A549 (cell line): ENCODE measurements around the gene ATP13A3. TPM values are rescaled to one million over a fixed set of nuclear protein-coding genes. Genes with fewer than 3 reads are reported as not detected.

Experiments used
- ATAC-seq, 2 experiments: fragments of 200-7000 bp in 1 of 2; fragments of >200 bp in 1 of 2; cut with Nextera tagmentation in 1 of 2; cut with Tn5 transposase in 1 of 2; 3 replicates each; pipeline versions ENCODE4 v1.8.0 to v1.9.1; 2018 to 2020; ENCODE audit warnings: mild to moderate bottlenecking in 1 of 2, moderate library complexity in 1 of 2
- CTCF ChIA-PET: fragments of 300-600 bp; sonication (Branson Sonifier 250); formaldehyde crosslinking; extraction: SDS; loops from one replicate; lab custom pipeline; 2021; ENCODE audit warnings: antibody characterized with exemption, inconsistent platforms; lab: Yijun Ruan, JAX
- POLR2A ChIA-PET: fragments of 350-600 bp; formaldehyde crosslinking; extraction: SDS; loops from one replicate; lab custom pipeline; 2021; ENCODE audit warnings: antibody characterized with exemption, inconsistent platforms; lab: Yijun Ruan, JAX
- DNase-seq, 2 experiments: peaks; one replicate each; pipeline versions ENCODE4 v3.0.0 to v3.0.0-alpha.2; 2011 to 2016; ENCODE audit warnings: low read depth in 1 of 2, low spot score in 1 of 2
- FAIRE-seq: peaks from 2 replicates; lab custom pipeline; 2011; peaks lifted over from hg19 to GRCh38; lab: Jason Lieb, UNC
- H3K27ac ChIP-seq, 2 experiments: fragments of >200 bp; sonication (Bioruptor Twin); formaldehyde crosslinking; 3 replicates each; pipeline ENCODE4 v1.5.1; 2016 to 2017
- H3K4me1 ChIP-seq: fragments of >200 bp; sonication (Bioruptor Twin); formaldehyde crosslinking; 3 replicates; pipeline ENCODE4 v1.6.1; 2016
- H3K4me2 ChIP-seq: fragments of >200 bp; sonication (Bioruptor Twin); formaldehyde crosslinking; 3 replicates; pipeline ENCODE4 v1.6.1; 2016
- H3K4me3 ChIP-seq: fragments of >200 bp; sonication (Bioruptor Twin); formaldehyde crosslinking; 3 replicates; pipeline ENCODE4 v1.5.1; 2016
- H3K9me3 ChIP-seq: fragments of >200 bp; sonication (Bioruptor Twin); formaldehyde crosslinking; 3 replicates; pipeline ENCODE4 v1.6.1; 2016
- CBX8 ChIP-seq: fragments of 200-600 bp; sonication (generic); IDR thresholded peaks from 2 replicates; pipeline ENCODE4 v1.6.1; 2016
- EHF ChIP-seq: fragments of 250-450 bp; sonication (Bioruptor Pico); IDR thresholded peaks from 2 replicates; pipeline ENCODE4 v1.5.0; 2020; ENCODE audit warnings: mild to moderate bottlenecking
- EP300 ChIP-seq, 2 experiments: fragments of >200 bp; sonication (Bioruptor Twin); formaldehyde crosslinking; IDR thresholded peaks; 2 replicates in 1 of 2; 3 replicates in 1 of 2; pipeline ENCODE4 v1.6.1; 2016 to 2017
- FOSB ChIP-seq: fragments of 250-450 bp; sonication (Bioruptor Pico); IDR thresholded peaks from 2 replicates; pipeline ENCODE4 v1.5.0; 2020; ENCODE audit warnings: mild to moderate bottlenecking, moderate library complexity
- FOXS1 ChIP-seq: fragments of 250-450 bp; sonication (Bioruptor Pico); IDR thresholded peaks from 2 replicates; pipeline ENCODE4 v1.5.0; 2020; ENCODE audit warnings: mild to moderate bottlenecking, moderate library complexity
- GATA3 ChIP-seq: IDR thresholded peaks from 2 replicates; pipeline ENCODE4 v1.6.1; 2012; ENCODE audit warnings: borderline replicate concordance
- HOXB5 ChIP-seq: fragments of 250-450 bp; sonication (Bioruptor Pico); IDR thresholded peaks from 2 replicates; pipeline ENCODE4 v1.5.0; 2020; ENCODE audit warnings: mild to moderate bottlenecking, moderate library complexity
- JUN ChIP-seq, 2 experiments: fragments of >200 bp; sonication (Bioruptor Twin); formaldehyde crosslinking; IDR thresholded peaks; 2 replicates in 1 of 2; 3 replicates in 1 of 2; pipeline ENCODE4 v1.6.1; 2016 to 2017
- JUNB ChIP-seq: fragments of >200 bp; sonication (Bioruptor Twin); formaldehyde crosslinking; IDR thresholded peaks from 2 replicates; pipeline ENCODE4 v1.6.1; 2016
- KDM1A ChIP-seq: fragments of 200-600 bp; sonication (generic); IDR thresholded peaks from 2 replicates; pipeline ENCODE4 v1.6.1; 2016; ENCODE audit warnings: low read depth, mild to moderate bottlenecking
- MAFK ChIP-seq: fragments of 450-650 bp; IDR thresholded peaks from 2 replicates; pipeline ENCODE4 v1.6.1; 2014; ENCODE audit not compliant: partially characterized antibody
- NR3C1 ChIP-seq: fragments of >200 bp; sonication (Bioruptor Twin); formaldehyde crosslinking; IDR thresholded peaks from 3 replicates; pipeline ENCODE4 v1.6.1; 2017
- POLR2A ChIP-seq: IDR thresholded peaks from 2 replicates; pipeline ENCODE4 v1.6.1; 2012; ENCODE audit warnings: mild to moderate bottlenecking, low read length
- RARB ChIP-seq: fragments of 250-450 bp; sonication (Bioruptor Pico); IDR thresholded peaks from 2 replicates; pipeline ENCODE4 v1.8.0; 2021; ENCODE audit warnings: mild to moderate bottlenecking, moderate library complexity
- SREBF2 ChIP-seq: fragments of 450-650 bp; IDR thresholded peaks from 2 replicates; pipeline ENCODE4 v1.6.1; 2014; ENCODE audit warnings: mild to moderate bottlenecking, moderate library complexity
- ZFP36 ChIP-seq: fragments of 450-650 bp; IDR thresholded peaks from 2 replicates; pipeline ENCODE4 v1.6.1; 2014; ENCODE audit warnings: borderline replicate concordance; ENCODE audit not compliant: partially characterized antibody
- ZSCAN20 ChIP-seq: fragments of 250-450 bp; sonication (Bioruptor Pico); IDR thresholded peaks from 2 replicates; pipeline ENCODE4 v1.8.0; 2022; ENCODE audit warnings: mild to moderate bottlenecking, moderate library complexity
- WGBS: methylation state at CpG from one replicate; pipeline ENCODE4 v1.1.6; 2017; ENCODE audit errors: missing lambda C conversion rate; 5-methylcytosine and 5-hydroxymethylcytosine counted together
- polyA plus RNA-seq, 4 experiments: library from polyadenylated mRNA; depleted of rRNA in 3 of 4; stranded (reverse); fragments of >200 nt; fragmentation: RNase III in 1 of 4; extraction: RNeasy Plus Mini Kit Qiagen cat#74134 plus additional on column Dnase treatment in 1 of 4; gene quantifications; 2 replicates in 3 of 4; 3 replicates in 1 of 4; pipeline ENCODE4 v1.2.3, GENCODE V29; 2011 to 2017
- TF ChIP-seq, protein P1 (sequence below): fragments of 450-650 bp; IDR thresholded peaks from 2 replicates; pipeline ENCODE4 v1.6.1; 2014; ENCODE audit warnings: antibody characterized with exemption
- TF ChIP-seq, protein P2 (sequence below): fragments of >200 bp; sonication (Bioruptor Twin); formaldehyde crosslinking; IDR thresholded peaks from 3 replicates; pipeline ENCODE4 v1.5.1; 2016
- TF ChIP-seq, protein P3 (sequence below): fragments of 250-450 bp; sonication (Bioruptor Pico); IDR thresholded peaks from 2 replicates; pipeline ENCODE4 v1.5.0; 2020; ENCODE audit warnings: low read depth, mild to moderate bottlenecking, moderate library complexity
- TF ChIP-seq, protein P4 (sequence below): fragments of >200 bp; sonication (Bioruptor Twin); formaldehyde crosslinking; IDR thresholded peaks from 3 replicates; pipeline ENCODE4 v1.6.1; 2016
- TF ChIP-seq, protein P5 (sequence below): fragments of 150-350 bp; IDR thresholded peaks from 2 replicates; pipeline ENCODE4 v1.6.1; 2014; ENCODE audit warnings: low read depth, mild to moderate bottlenecking, low read length

The ATP13A3 gene
- polyA plus RNA-seq, 2 of the 4 experiments (the other 2 are of a cell fraction): 63.6 to 102 TPM

DNA sequence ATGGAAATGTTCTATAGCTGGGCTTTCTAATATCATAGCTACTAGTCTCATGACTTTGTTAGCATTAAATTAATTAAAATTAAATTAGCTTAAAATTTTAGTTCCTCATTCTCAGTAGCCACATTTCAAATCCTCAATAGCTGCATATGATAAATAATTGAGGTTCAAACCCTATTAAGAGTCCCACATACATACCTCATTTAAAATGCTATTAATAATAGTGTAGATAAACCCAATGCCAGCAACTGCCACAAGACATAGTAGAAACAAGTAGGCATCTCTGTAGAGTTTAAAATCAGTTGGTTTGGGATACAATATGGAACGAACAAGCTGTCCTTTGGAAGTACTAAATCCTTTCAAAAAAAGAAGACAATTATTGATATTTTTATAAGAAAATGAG lies 39.1 kb downstream of the ATP13A3 start:
- Histone ChIP-seq H3K27ac (no peak overlapping the region), H3K4me1 (no peaks in the 10 kb centered on the region), H3K4me2 (no peak overlapping the region), H3K9me3 (no peaks in the 10 kb centered on the region), H3K4me3 (no peak overlapping the region)
- CTCF ChIA-PET: interaction anchor here (0.6 to 1.2 kb wide), 3 partner anchors 10 to 136 kb away, joined by 3 to 4 read pairs (median 3); no protein-coding TSS in a partner anchor
- POLR2A ChIA-PET: no interaction called here
- ATAC-seq (no peak), FAIRE-seq (no peak), DNase-seq (no peak)
- WGBS: 90% methylated on average over 1 of the region's 1 CpG
- TF ChIP-seq HOXB5 (CRISPR knock-in tag): no peak

DNA sequence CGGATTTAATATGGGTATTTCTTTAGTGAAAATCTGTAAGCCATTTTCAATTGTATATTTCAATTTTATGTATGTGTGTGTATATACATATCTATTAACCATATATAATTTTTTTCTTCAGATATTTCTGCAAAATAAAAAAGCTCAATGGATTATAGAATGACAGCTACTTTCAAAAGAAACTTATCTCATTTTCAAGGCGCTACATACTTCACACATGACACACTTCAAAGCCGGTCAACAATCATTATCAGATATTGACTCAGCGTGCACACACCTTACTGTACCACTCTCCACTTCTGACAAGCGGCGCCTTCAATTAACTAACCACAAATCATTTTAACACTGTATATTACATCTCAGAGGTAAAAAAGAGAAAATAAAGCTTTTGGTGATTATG lies 39.6 kb downstream of the ATP13A3 start:
- Histone ChIP-seq H3K9me3 (no peaks in the 10 kb centered on the region), H3K27ac (no peak overlapping the region), H3K4me1 (no peaks in the 10 kb centered on the region), H3K4me2 (no peak overlapping the region), H3K4me3 (no peak overlapping the region)
- FAIRE-seq (no peak), DNase-seq (no peak), ATAC-seq (no peak)
- TF ChIP-seq FOXS1 (CRISPR knock-in tag): no peak
- TF ChIP-seq EP300 (IDR thresholded peaks at IDR 0.05): no peak
- TF ChIP-seq RARB: no peak
- TF ChIP-seq MAFK: no peak
- TF ChIP-seq GATA3: no peak
- TF ChIP-seq CBX8: no peak
- TF ChIP-seq ZSCAN20 (CRISPR knock-in tag): no peak
- no peak for TF ChIP-seq JUN (IDR thresholded peaks at IDR 0.05)
- no peak for TF ChIP-seq EHF
- TF ChIP-seq, protein P1, sequence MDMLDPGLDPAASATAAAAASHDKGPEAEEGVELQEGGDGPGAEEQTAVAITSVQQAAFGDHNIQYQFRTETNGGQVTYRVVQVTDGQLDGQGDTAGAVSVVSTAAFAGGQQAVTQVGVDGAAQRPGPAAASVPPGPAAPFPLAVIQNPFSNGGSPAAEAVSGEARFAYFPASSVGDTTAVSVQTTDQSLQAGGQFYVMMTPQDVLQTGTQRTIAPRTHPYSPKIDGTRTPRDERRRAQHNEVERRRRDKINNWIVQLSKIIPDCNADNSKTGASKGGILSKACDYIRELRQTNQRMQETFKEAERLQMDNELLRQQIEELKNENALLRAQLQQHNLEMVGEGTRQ: no peak
- WGBS: 94% methylated on average over 6 of the region's 6 CpGs
- POLR2A ChIA-PET: no interaction called here
- CTCF ChIA-PET: interaction anchor here (0.6 to 1.2 kb wide), 3 partner anchors 10 to 137 kb away, joined by 3 to 4 read pairs (median 3); no protein-coding TSS in a partner anchor

DNA sequence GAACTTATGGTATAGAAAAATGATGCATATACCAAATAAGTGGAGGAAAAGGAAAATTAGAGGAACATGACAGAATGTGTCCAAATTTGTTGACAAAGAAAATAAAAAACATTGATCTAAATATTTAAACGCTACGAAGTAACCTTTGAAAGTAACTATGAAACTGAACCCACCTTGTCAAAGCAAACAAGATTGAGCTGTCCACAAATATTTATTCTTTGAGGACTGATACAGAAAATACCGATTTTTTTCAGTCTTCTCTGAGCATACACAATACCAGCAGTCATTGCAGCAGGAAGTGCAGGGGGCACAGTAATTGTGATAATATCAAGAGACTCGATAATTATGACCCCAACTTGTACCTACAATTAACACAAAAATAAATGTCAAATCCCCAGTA lies 40.0 kb downstream of the ATP13A3 start:
- WGBS: 48% methylated on average over 4 of the region's 4 CpGs
- ATAC-seq: no peak
- POLR2A ChIA-PET: no interaction called here

More for the DNA sequence above, 40.0 kb downstream of the ATP13A3 start:
- Histone ChIP-seq H3K4me1 (no peaks in the 10 kb centered on the region), H3K9me3 (no peaks in the 10 kb centered on the region), H3K4me2 (no peak overlapping the region), H3K4me3 (no peak overlapping the region), H3K27ac (no peak overlapping the region)
- DNase-seq (no peak), FAIRE-seq (no peak)
- CTCF ChIA-PET: interaction anchor here (1.0 to 1.2 kb wide), 2 partner anchors 11 to 25 kb away, joined by 3 read pairs; no protein-coding TSS in a partner anchor
- no peak for TF ChIP-seq ZFP36
- TF ChIP-seq JUNB: no peak
- no peak for TF ChIP-seq FOSB
- TF ChIP-seq POLR2A: no peak
- TF ChIP-seq, protein P2, sequence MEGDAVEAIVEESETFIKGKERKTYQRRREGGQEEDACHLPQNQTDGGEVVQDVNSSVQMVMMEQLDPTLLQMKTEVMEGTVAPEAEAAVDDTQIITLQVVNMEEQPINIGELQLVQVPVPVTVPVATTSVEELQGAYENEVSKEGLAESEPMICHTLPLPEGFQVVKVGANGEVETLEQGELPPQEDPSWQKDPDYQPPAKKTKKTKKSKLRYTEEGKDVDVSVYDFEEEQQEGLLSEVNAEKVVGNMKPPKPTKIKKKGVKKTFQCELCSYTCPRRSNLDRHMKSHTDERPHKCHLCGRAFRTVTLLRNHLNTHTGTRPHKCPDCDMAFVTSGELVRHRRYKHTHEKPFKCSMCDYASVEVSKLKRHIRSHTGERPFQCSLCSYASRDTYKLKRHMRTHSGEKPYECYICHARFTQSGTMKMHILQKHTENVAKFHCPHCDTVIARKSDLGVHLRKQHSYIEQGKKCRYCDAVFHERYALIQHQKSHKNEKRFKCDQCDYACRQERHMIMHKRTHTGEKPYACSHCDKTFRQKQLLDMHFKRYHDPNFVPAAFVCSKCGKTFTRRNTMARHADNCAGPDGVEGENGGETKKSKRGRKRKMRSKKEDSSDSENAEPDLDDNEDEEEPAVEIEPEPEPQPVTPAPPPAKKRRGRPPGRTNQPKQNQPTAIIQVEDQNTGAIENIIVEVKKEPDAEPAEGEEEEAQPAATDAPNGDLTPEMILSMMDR: no peak
- TF ChIP-seq, protein P3, sequence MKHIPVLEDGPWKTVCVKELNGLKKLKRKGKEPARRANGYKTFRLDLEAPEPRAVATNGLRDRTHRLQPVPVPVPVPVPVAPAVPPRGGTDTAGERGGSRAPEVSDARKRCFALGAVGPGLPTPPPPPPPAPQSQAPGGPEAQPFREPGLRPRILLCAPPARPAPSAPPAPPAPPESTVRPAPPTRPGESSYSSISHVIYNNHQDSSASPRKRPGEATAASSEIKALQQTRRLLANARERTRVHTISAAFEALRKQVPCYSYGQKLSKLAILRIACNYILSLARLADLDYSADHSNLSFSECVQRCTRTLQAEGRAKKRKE (CRISPR knock-in tag): no peak
- TF ChIP-seq NR3C1: no peak
- TF ChIP-seq EP300 (IDR thresholded peaks at IDR 0.05): no peak
- TF ChIP-seq, protein P4, sequence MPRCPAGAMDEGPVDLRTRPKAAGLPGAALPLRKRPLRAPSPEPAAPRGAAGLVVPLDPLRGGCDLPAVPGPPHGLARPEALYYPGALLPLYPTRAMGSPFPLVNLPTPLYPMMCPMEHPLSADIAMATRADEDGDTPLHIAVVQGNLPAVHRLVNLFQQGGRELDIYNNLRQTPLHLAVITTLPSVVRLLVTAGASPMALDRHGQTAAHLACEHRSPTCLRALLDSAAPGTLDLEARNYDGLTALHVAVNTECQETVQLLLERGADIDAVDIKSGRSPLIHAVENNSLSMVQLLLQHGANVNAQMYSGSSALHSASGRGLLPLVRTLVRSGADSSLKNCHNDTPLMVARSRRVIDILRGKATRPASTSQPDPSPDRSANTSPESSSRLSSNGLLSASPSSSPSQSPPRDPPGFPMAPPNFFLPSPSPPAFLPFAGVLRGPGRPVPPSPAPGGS: no peak
- TF ChIP-seq, protein P5, sequence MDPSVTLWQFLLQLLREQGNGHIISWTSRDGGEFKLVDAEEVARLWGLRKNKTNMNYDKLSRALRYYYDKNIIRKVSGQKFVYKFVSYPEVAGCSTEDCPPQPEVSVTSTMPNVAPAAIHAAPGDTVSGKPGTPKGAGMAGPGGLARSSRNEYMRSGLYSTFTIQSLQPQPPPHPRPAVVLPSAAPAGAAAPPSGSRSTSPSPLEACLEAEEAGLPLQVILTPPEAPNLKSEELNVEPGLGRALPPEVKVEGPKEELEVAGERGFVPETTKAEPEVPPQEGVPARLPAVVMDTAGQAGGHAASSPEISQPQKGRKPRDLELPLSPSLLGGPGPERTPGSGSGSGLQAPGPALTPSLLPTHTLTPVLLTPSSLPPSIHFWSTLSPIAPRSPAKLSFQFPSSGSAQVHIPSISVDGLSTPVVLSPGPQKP: no peak
- TF ChIP-seq EHF: no peak
- no peak for TF ChIP-seq KDM1A
- no peak for TF ChIP-seq SREBF2
- TF ChIP-seq, all 56 proteins: peak for 0
